Fibroblast of mammary gland (primary cell): Measurements from ENCODE around the gene KLHDC4.

Source experiments
- DNase-seq: peaks from one replicate; pipeline ENCODE4 v3.0.0-alpha.2; 2010; ENCODE audit warnings: low read depth
- H3K4me3 ChIP-seq: 2 replicates; pipeline ENCODE4 v1.5.1; 2011; ENCODE audit warnings: low read depth, mild to moderate bottlenecking, low read length, moderate library complexity; ENCODE audit not compliant: control insufficient read depth
- TF ChIP-seq, protein P1 (sequence below): conservative IDR thresholded peaks from 2 replicates; pipeline ENCODE4 v1.5.1; 2011; ENCODE audit warnings: low read depth, low read length, inconsistent platforms; ENCODE audit not compliant: control insufficient read depth, insufficient read depth

The KLHDC4 gene

DNA sequence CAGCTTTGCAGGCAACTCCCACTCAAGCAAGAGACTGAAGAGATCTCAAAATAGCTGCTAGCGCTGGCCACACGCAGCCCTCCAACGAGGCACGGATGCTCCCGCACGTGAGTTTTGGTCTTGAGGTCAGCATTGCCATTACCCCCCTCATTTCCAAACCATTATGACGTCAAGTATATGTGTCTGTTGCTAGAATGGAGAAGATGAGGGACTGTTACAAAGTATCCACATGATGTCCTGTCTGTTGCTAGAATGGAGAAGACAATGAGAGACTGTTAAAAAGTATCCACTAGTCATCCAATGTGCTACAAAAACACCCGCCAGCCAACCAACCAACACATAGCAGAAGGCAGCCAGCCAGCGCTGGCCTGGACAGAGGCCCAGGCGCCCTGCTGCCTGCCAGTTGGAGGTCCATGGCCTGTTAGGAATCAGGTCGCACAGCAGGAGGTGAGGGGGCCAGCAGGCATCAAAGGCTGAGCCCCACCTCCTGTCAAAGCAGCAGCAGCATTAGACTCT lies 24.8 kb downstream of the KLHDC4 start:
- no peak overlapping the region for H3K4me3 ChIP-seq
- peak; percentile 48 for DNase-seq
- TF ChIP-seq, protein P1, sequence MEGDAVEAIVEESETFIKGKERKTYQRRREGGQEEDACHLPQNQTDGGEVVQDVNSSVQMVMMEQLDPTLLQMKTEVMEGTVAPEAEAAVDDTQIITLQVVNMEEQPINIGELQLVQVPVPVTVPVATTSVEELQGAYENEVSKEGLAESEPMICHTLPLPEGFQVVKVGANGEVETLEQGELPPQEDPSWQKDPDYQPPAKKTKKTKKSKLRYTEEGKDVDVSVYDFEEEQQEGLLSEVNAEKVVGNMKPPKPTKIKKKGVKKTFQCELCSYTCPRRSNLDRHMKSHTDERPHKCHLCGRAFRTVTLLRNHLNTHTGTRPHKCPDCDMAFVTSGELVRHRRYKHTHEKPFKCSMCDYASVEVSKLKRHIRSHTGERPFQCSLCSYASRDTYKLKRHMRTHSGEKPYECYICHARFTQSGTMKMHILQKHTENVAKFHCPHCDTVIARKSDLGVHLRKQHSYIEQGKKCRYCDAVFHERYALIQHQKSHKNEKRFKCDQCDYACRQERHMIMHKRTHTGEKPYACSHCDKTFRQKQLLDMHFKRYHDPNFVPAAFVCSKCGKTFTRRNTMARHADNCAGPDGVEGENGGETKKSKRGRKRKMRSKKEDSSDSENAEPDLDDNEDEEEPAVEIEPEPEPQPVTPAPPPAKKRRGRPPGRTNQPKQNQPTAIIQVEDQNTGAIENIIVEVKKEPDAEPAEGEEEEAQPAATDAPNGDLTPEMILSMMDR = no peak

DNA sequence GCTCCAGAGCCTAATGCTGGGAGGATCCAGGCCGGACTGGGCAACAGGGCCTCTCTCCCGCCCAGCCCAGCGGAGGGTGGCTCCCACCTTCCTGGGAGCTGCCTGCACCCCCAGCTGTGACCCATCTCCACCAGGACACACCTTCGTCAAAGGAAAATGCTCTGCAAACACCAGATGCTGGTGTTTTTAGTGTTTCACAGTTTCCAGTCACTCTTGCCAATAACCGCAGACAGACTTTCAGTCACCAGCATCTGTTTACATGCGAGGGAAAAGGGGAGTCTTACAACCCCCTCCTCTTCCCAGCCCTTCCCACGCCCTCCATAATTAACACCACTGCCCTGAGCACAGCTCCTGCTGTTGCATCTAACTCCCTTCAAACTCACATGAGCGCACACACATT lies 25.3 kb downstream of the KLHDC4 start:
- peak; percentile 64 for DNase-seq
- H3K4me3 ChIP-seq = no peak overlapping the region
- TF ChIP-seq, protein P1 = no peak

DNA sequence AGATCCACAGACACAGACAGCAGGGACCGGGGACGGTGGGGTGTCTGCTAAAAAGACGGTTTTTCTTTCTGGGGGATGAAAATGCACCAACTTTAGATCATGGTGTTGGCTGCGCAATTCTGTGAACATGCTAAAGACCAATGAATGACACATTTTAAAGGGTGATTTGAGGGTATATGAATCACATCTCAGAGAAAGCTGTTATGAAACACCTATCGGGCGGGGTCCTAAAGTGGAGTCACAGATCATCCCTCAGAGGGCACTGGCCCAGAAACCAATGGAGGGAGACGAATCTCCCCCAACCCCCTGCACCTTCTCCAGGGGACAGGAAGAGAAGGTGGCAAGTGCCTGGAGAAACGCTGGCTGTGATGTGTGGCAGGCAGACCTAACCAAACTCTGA lies 26.0 kb downstream of the KLHDC4 start:
- TF ChIP-seq, protein P1 = no peak
- H3K4me3 ChIP-seq = no peak overlapping the region
- no peak for DNase-seq

DNA sequence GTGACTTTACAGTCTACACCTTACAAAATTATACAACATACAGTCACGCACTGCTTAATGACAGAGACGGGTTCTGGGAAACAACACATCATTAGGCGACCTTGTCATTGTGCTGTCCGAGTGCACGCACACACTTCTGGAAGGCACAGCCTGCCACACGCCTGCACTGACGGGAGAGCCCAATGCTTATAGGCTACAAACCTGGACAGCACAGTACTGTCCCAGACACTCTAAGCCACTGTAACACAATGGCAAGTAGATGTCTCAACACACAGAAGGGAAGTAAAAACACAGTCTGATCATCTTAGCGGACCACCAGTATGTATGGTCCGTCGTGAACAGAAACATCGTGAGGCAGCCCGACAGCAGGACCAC lies 29.8 kb downstream of the KLHDC4 start:
- H3K4me3 ChIP-seq = no peak overlapping the region
- DNase-seq = no peak
- TF ChIP-seq, protein P1 = no peak

DNA sequence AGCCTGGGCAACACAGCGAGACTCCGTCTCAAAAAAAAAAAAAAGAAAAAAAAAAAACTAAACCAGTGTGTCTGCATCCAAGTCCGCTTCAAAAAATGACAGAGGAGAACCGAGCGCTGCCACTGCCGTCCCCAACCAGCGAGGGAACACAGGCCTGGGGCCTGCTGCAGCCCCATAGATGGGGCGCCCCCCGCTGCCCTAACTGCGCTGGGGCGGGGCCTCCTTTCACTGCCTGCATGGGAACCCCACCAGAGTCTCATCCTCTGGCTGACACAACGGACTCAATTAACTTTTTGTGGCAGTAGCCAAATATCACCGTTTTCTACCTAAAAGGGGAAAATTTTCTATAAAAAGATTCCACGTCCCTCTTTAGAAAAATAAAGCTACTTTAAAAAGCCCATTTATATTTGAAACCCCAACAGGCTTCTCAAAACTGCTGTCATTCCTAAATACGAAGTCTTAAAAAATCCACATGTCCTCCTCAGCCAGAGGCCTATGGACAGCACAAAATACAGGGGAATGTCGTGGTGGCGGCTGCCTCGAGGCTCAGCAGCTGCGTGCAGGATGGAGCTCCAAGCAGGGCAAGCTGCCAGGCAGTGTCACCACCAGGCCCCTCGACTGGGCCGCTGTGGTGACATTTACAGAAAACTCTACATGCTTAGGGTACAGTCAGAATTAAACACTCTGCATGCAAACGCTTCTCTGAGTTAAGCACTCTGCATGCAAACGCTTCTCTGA lies 30.3 kb downstream of the KLHDC4 start:
- no peak overlapping the region for H3K4me3 ChIP-seq
- DNase-seq = no peak
- TF ChIP-seq, protein P1 = no peak

DNA sequence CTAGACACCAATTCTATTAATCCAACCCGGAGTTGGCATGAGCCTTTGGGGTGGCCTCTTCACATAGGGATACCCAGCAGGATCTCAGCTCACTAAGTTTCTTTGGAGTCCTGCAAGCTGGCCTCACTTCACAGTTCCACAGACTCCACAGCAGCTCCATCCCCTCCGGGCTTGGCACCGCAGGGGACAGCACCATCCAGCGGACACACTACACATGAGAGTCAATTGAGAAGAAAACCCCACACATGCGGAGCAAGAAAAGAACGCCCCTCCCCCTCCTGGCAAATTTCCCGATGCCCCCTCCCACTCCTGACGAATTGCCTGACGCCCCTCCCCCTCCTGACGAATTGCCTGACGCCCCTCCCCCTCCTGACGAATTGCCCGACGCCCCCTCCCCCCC lies 31.1 kb downstream of the KLHDC4 start:
- TF ChIP-seq, protein P1 = no peak
- no peak for DNase-seq
- no peak overlapping the region for H3K4me3 ChIP-seq
